PC-9 (cell line): Measurements from ENCODE around the gene DNTT.

ENCODE experiments used
- CTCF ChIP-seq: fragments of 200-600 bp; sonication (generic); conservative IDR thresholded peaks from 2 replicates; pipeline ENCODE4 v1.6.1; 2017; ENCODE audit warnings: mixed run types, antibody characterized with exemption, mild to moderate bottlenecking, moderate library complexity
- EZH2 ChIP-seq: fragments of 200-600 bp; sonication (generic); IDR thresholded peaks from 2 replicates; pipeline ENCODE4 v1.8.0; 2017; ENCODE audit warnings: antibody characterized with exemption, low read depth

- TF ChIP-seq EZH2, result no peak
- TF ChIP-seq CTCF, result no peak
Observed at GRCh38 chr10:96379758-96380157, 75.5 kb downstream of the DNTT start.
